Glutamatergic neuron (in vitro differentiated cells): ENCODE measurements around the gene FSTL5. TPM values are rescaled to one million over a fixed set of nuclear protein-coding genes. Genes with fewer than 3 reads are reported as not detected.

ENCODE experiments used
- DNase-seq: peaks from one replicate; pipeline ENCODE4 v3.0.0; 2022
- H3K27ac Mint-ChIP-seq: one replicate; pipeline ENCODE4 v1.8.0; 2020; ENCODE audit warnings: mild to moderate bottlenecking, mixed read lengths, inconsistent platforms; ENCODE audit not compliant: unreplicated experiment
- H3K27me3 Mint-ChIP-seq: one replicate; pipeline ENCODE4 v1.8.0; 2020; ENCODE audit warnings: mild to moderate bottlenecking, moderate library complexity, mixed read lengths, inconsistent platforms; ENCODE audit not compliant: unreplicated experiment
- H3K36me3 Mint-ChIP-seq: one replicate; pipeline ENCODE4 v1.8.0; 2020; ENCODE audit warnings: mild to moderate bottlenecking, mixed read lengths, inconsistent platforms; ENCODE audit not compliant: unreplicated experiment
- H3K4me1 Mint-ChIP-seq: one replicate; pipeline ENCODE4 v1.8.0; 2020; ENCODE audit warnings: mild to moderate bottlenecking, low read depth, mixed read lengths, inconsistent platforms; ENCODE audit not compliant: unreplicated experiment
- H3K4me3 Mint-ChIP-seq: one replicate; pipeline ENCODE4 v1.8.0; 2020; ENCODE audit warnings: mild to moderate bottlenecking, mixed read lengths, inconsistent platforms; ENCODE audit not compliant: unreplicated experiment
- H3K9me3 Mint-ChIP-seq: one replicate; pipeline ENCODE4 v1.8.0; 2020; ENCODE audit warnings: mild to moderate bottlenecking, moderate library complexity, mixed read lengths, inconsistent platforms; ENCODE audit not compliant: unreplicated experiment
- total RNA-seq: library from RNA; stranded (reverse); fragmentation: NEBNext Ultra II Directional; extraction: Animal tissue kit (Norgen Biotek cat#: 25700); gene quantifications from one replicate; pipeline ENCODE4 v1.2.1, GENCODE V29; 2021; ENCODE audit not compliant: unreplicated experiment
- TF ChIP-seq, protein P1 (sequence below): fragments of 200-600 bp; sonication (generic); IDR thresholded peaks from one replicate; pipeline ENCODE4 v1.5.0; 2021; ENCODE audit not compliant: partially characterized antibody, unreplicated experiment

The FSTL5 gene
- total RNA-seq, 1 donor from 2014 or later = 9.2 TPM

DNA sequence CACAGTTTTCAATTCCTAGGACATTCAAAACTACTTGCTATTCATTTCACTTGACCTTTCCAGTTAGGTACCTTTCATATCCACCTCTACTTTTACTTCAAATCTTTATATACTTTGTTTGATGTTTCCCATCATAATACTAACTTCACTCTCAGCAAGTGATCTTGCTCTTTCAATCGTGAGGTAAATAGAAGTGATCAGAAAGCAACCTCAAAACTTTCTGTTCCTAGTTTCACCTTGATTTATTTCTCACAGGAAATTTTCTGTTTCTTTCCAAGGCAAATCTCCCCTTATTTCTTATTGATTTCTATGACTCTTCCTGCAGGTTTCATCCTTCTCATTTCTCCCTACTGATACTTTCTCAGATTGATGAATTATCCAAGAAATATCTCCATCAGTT lies 623.5 kb downstream of the FSTL5 start:
- TF ChIP-seq, protein P1, sequence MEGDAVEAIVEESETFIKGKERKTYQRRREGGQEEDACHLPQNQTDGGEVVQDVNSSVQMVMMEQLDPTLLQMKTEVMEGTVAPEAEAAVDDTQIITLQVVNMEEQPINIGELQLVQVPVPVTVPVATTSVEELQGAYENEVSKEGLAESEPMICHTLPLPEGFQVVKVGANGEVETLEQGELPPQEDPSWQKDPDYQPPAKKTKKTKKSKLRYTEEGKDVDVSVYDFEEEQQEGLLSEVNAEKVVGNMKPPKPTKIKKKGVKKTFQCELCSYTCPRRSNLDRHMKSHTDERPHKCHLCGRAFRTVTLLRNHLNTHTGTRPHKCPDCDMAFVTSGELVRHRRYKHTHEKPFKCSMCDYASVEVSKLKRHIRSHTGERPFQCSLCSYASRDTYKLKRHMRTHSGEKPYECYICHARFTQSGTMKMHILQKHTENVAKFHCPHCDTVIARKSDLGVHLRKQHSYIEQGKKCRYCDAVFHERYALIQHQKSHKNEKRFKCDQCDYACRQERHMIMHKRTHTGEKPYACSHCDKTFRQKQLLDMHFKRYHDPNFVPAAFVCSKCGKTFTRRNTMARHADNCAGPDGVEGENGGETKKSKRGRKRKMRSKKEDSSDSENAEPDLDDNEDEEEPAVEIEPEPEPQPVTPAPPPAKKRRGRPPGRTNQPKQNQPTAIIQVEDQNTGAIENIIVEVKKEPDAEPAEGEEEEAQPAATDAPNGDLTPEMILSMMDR = no peak
- Mint-ChIP-seq H3K9me3 (no peaks in the 10 kb centered on the region), H3K27ac (no peak overlapping the region), H3K36me3 (no peaks in the 10 kb centered on the region), H3K4me3 (no peak overlapping the region), H3K4me1 (no peaks in the 10 kb centered on the region), H3K27me3 (no peaks in the 10 kb centered on the region)
- no peak for DNase-seq

DNA sequence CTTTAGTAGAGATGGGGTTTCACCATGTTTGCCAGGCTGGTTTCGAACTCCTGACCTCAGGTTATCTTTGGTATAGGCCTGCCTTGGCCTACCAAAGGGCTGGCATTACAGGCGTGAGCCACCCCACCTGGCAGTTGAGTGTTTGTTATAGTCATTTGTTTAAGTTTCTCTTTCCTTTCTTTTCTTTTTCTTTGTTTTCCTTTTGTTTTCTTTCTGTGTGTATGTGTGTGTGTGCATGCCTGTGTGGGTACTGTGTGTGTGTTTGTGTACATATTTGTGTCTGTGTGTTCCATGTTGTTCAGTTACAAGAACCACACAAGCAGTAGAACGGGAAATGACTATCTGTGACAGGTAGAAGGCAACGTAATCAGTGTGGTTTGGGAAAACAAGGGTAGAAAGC lies 624.9 kb downstream of the FSTL5 start:
- Mint-ChIP-seq H3K36me3 (no peaks in the 10 kb centered on the region), H3K4me1 (no peaks in the 10 kb centered on the region), H3K4me3 (no peak overlapping the region), H3K9me3 (no peaks in the 10 kb centered on the region), H3K27ac (no peak overlapping the region), H3K27me3 (no peaks in the 10 kb centered on the region)
- TF ChIP-seq, protein P1 = no peak
- no peak for DNase-seq

DNA sequence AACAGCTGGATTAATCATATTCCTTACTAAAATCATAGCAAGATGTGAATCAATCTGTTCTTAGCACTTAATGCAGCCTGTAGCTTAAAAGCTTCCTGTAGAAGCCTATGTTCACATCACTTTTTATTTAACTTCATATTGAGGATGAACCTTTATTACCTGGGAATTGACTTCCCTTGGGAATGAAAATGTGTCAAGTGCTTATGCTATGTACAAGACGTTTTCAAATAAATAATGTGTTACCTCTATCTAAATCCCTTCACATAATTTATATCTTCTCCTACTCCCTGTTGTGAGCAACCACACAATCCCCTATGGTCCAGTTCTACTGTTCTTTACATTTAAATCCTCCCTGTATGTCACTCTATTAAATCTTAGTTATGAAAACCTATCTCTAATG lies 633.1 kb downstream of the FSTL5 start:
- H3K9me3 Mint-ChIP-seq = no peaks in the 10 kb centered on the region
- no peaks in the 10 kb centered on the region for H3K36me3 Mint-ChIP-seq
- no peak for DNase-seq
- H3K4me3 Mint-ChIP-seq = no peak overlapping the region
- H3K27ac Mint-ChIP-seq = no peak overlapping the region
- H3K4me1 Mint-ChIP-seq = no peaks in the 10 kb centered on the region
- no peaks in the 10 kb centered on the region for H3K27me3 Mint-ChIP-seq
- TF ChIP-seq, protein P1 = no peak

DNA sequence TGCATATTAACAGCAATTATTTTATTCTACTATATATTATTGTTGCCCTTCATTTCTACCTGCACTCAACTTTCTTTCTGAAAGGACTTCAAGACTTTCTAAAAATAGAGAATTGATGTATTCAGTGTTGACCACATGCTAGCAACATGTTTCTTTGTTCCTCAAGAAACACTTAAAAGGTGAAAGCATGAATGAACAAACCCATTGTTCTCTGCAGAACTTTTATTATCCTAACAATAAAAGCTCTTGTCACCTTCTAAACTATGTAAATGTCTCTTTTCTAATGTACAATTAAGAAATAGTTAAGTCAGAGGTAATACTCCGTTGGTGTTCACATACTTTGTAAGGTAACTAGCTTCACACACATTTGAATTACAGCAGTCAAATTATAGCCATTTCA lies 638.7 kb downstream of the FSTL5 start:
- H3K4me3 Mint-ChIP-seq = no peak overlapping the region
- H3K27ac Mint-ChIP-seq = no peak overlapping the region
- DNase-seq = no peak
- no peaks in the 10 kb centered on the region for H3K36me3 Mint-ChIP-seq
- no peaks in the 10 kb centered on the region for H3K9me3 Mint-ChIP-seq
- H3K4me1 Mint-ChIP-seq = no peaks in the 10 kb centered on the region
- H3K27me3 Mint-ChIP-seq = no peaks in the 10 kb centered on the region
- TF ChIP-seq, protein P1 = no peak

DNA sequence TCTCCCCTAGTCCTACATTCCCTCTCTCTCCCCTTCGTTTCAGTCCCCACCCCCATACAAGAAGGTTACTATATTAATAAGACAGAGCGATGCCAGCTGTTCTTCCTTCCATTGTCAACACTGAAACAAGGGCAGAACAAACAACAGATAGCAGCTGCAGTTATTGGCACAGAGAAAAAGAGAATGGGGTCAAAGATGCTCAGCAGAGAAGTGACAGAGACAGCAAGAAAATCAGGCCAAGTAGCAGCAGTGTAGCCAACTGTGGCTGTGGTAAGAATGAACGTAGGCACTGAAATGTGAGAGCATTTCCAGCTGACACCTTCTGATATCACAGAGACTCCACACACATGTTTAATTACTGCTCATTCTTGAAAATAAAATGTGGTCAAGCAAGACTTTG lies 641.8 kb downstream of the FSTL5 start:
- Mint-ChIP-seq H3K27me3 (no peaks in the 10 kb centered on the region), H3K9me3 (no peaks in the 10 kb centered on the region), H3K4me1 (no peaks in the 10 kb centered on the region), H3K36me3 (no peaks in the 10 kb centered on the region), H3K4me3 (no peak overlapping the region), H3K27ac (no peak overlapping the region)
- TF ChIP-seq, protein P1 = no peak
- DNase-seq = no peak
